ENCODE measurements around the gene FAM3A. TPM values are rescaled to one million over a fixed set of nuclear protein-coding genes. Genes with fewer than 3 reads are reported as not detected.
"Not testable (repeated sequence)": the region's sequence is repeated elsewhere in the genome, so short reads cannot be mapped to it uniquely, and the experiment has no call there.

FAM3A gene
- total and polyA plus RNA-seq, 2 donors (not counting 1 experiment from before 2014, with no cell fraction given) = 17.3 to 30.2 TPM

GRCh38 chrX:154502989-154503388 is 13.0 kb downstream of the FAM3A start:
- Histone ChIP-seq H3K4me3 (replicated peaks in 1 of 4; ENCODE audit: control extremely low read depth in 1 of 4, insufficient read depth in 1 of 4, low read depth in 3 of 4, low read length in 4 of 4) (no peak overlapping the region), H4K20me1 (ENCODE audit: control insufficient read depth, extremely low read depth, insufficient read depth, low read length) (no peaks in the 10 kb centered on the region), H3K4me2 (ENCODE audit: extremely low read depth, insufficient read depth, low read length) (no peak overlapping the region), H3K27ac (ENCODE audit: insufficient read depth, low read length) (no peak overlapping the region), H2AFZ (ENCODE audit: low read length) (no peak overlapping the region), H3K27me3 (ENCODE audit: control insufficient read depth, insufficient read depth, low read length) (no peaks in the 10 kb centered on the region), H3K79me2 (ENCODE audit: control insufficient read depth, insufficient read depth, low read length) (no peaks in the 10 kb centered on the region), H3K9me3 (ENCODE audit: control insufficient read depth, insufficient read depth, low read depth, low read length) (no peaks in the 10 kb centered on the region), H3K4me1 (ENCODE audit: control insufficient read depth, extremely low read depth, insufficient read depth, low read length) (peaks cover 3% of the 10 kb centered on the region), H3K9ac (ENCODE audit: insufficient read depth, low read length) (no peak overlapping the region), H3K36me3 (ENCODE audit: control insufficient read depth, insufficient read depth, low read length) (no peaks in the 10 kb centered on the region)
- DNase-seq (ENCODE audit: low read depth in 2 of 2) = no peak
- TF ChIP-seq EZH2 (IDR thresholded peaks at IDR 0.05; ENCODE audit: low read length, missing control alignments) (no peak), CTCF (conservative IDR thresholded peaks at IDR 0.05 in 1 of 2, IDR thresholded peaks at IDR 0.05 in 1 of 2; ENCODE audit: low read depth in 1 of 2, low read length in 2 of 2) (no peak)

GRCh38 chrX:154502098-154502497 is 13.9 kb downstream of the FAM3A start:
- DNase-seq (ENCODE audit: low read depth in 2 of 2) = no peak
- TF ChIP-seq CTCF (conservative IDR thresholded peaks at IDR 0.05 in 1 of 2, IDR thresholded peaks at IDR 0.05 in 1 of 2; ENCODE audit: low read depth in 1 of 2, low read length in 2 of 2) (no peak), EZH2 (IDR thresholded peaks at IDR 0.05; ENCODE audit: low read length, missing control alignments) (no peak)
- Histone ChIP-seq H3K4me1 (ENCODE audit: control insufficient read depth, extremely low read depth, insufficient read depth, low read length) (peaks cover 3% of the 10 kb centered on the region), H3K79me2 (ENCODE audit: control insufficient read depth, insufficient read depth, low read length) (no peaks in the 10 kb centered on the region), H2AFZ (ENCODE audit: low read length) (no peak overlapping the region), H3K9me3 (ENCODE audit: control insufficient read depth, insufficient read depth, low read depth, low read length) (no peaks in the 10 kb centered on the region), H3K9ac (ENCODE audit: insufficient read depth, low read length) (no peak overlapping the region), H3K36me3 (ENCODE audit: control insufficient read depth, insufficient read depth, low read length) (no peaks in the 10 kb centered on the region), H3K4me3 (replicated peaks in 1 of 4; ENCODE audit: control extremely low read depth in 1 of 4, insufficient read depth in 1 of 4, low read depth in 3 of 4, low read length in 4 of 4) (no peak overlapping the region), H3K27me3 (ENCODE audit: control insufficient read depth, insufficient read depth, low read length) (no peaks in the 10 kb centered on the region), H3K4me2 (ENCODE audit: extremely low read depth, insufficient read depth, low read length) (no peak overlapping the region), H3K27ac (ENCODE audit: insufficient read depth, low read length) (no peak overlapping the region), H4K20me1 (ENCODE audit: control insufficient read depth, extremely low read depth, insufficient read depth, low read length) (no peaks in the 10 kb centered on the region)

- DNase-seq (ENCODE audit: low read depth in 2 of 2); H3K27ac ChIP-seq (ENCODE audit: insufficient read depth, low read length); H3K9ac ChIP-seq (ENCODE audit: insufficient read depth, low read length): not testable (repeated sequence)
These were observed 14.6 kb downstream of the FAM3A start for GRCh38 chrX:154501423-154501822.

GRCh38 chrX:154496591-154497137 is 19.4 kb downstream of the FAM3A start:
- not testable (repeated sequence) for H3K36me3 ChIP-seq (ENCODE audit: control insufficient read depth, insufficient read depth, low read length); H4K20me1 ChIP-seq (ENCODE audit: control insufficient read depth, extremely low read depth, insufficient read depth, low read length); H3K4me3 ChIP-seq (replicated peaks in 1 of 4; ENCODE audit: control extremely low read depth in 1 of 4, insufficient read depth in 1 of 4, low read depth in 3 of 4, low read length in 4 of 4); H3K27ac ChIP-seq (ENCODE audit: insufficient read depth, low read length); H3K79me2 ChIP-seq (ENCODE audit: control insufficient read depth, insufficient read depth, low read length); H3K9me3 ChIP-seq (ENCODE audit: control insufficient read depth, insufficient read depth, low read depth, low read length); H2AFZ ChIP-seq (ENCODE audit: low read length); H3K9ac ChIP-seq (ENCODE audit: insufficient read depth, low read length); H3K4me1 ChIP-seq (ENCODE audit: control insufficient read depth, extremely low read depth, insufficient read depth, low read length); H3K4me2 ChIP-seq (ENCODE audit: extremely low read depth, insufficient read depth, low read length); H3K27me3 ChIP-seq (ENCODE audit: control insufficient read depth, insufficient read depth, low read length); DNase-seq (ENCODE audit: low read depth in 2 of 2)

More at GRCh38 chrX:154501423-154501822, 14.6 kb downstream of the FAM3A start:
- H2AFZ ChIP-seq (ENCODE audit: low read length); H3K4me3 ChIP-seq (replicated peaks in 1 of 4; ENCODE audit: control extremely low read depth in 1 of 4, insufficient read depth in 1 of 4, low read depth in 3 of 4, low read length in 4 of 4); H3K27me3 ChIP-seq (ENCODE audit: control insufficient read depth, insufficient read depth, low read length); H3K36me3 ChIP-seq (ENCODE audit: control insufficient read depth, insufficient read depth, low read length); H3K4me2 ChIP-seq (ENCODE audit: extremely low read depth, insufficient read depth, low read length); H4K20me1 ChIP-seq (ENCODE audit: control insufficient read depth, extremely low read depth, insufficient read depth, low read length); H3K9me3 ChIP-seq (ENCODE audit: control insufficient read depth, insufficient read depth, low read depth, low read length); H3K4me1 ChIP-seq (ENCODE audit: control insufficient read depth, extremely low read depth, insufficient read depth, low read length); H3K79me2 ChIP-seq (ENCODE audit: control insufficient read depth, insufficient read depth, low read length): not testable (repeated sequence)
